NCI-H345 treated with DMSO at 0.1 percent for 48 hours (cell line): ENCODE measurements around the gene SCFD2.
"Not testable (repeated sequence)": the region's sequence is repeated elsewhere in the genome, so short reads cannot be mapped to it uniquely, and the experiment has no call there.

ENCODE experiments used
- DNase-seq: peaks from one replicate; lab custom pipeline; 2025; ENCODE audit not compliant: unreplicated experiment; lab: John Stamatoyannopoulos, UW

SCFD2 gene

DNA sequence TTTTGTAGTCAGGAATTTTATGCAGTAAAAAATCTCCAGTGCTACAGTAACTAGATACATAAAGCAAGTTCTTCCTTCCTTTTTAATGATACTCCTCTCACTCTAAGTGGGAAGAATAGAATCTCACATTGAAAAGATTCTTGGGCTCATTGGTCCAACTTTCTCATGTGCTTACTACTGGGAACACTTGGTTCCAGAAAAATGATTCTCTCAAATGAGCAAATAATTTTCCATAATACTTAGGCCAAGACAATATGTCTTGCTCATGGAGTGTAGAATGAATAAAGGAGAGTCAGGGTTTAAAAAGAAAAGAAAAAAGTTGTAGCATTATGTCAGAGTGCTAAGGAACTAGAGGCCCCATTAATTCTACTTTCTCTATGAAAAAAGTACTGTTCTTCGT is 306.0 kb downstream of the SCFD2 start:
- no peak for DNase-seq

DNA sequence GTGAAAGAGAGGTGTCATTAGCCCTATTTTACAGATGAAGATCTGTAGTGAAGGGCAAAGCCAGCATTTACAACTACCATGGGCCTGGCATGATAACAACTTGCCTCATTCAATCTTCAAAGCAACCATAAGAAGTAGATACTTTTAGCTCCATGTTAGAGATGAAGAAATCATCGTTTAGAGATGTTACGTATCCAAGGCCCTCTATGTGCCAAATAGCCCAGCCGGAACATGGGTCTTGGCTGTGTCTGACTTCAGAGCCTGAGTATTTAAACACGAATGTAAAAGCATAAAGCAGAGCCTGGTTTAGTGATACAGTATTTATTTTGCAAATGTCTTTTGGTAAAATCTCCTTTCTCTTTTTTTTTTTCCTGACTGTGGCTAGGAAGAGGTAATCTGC is 306.6 kb downstream of the SCFD2 start:
- no peak for DNase-seq

DNA sequence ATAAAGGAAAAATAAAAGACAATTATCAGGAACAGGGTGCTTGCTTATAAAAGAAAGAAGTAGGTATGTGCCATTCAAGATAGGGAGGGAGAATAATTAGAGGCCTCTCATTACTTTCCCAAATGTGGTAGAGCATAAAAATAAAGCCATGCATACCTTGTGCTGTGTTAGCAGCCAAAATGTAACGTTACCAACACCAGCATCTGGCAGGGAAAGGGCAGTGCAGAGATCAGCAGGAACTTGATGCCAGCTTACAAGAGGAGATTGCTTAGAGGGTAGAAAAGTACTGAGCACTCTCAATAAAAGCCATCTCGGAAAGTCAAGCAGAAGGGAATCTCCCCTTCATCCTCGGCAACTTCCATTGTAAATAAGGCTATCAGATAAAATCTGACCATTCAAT is 308.2 kb downstream of the SCFD2 start:
- no peak for DNase-seq

DNA sequence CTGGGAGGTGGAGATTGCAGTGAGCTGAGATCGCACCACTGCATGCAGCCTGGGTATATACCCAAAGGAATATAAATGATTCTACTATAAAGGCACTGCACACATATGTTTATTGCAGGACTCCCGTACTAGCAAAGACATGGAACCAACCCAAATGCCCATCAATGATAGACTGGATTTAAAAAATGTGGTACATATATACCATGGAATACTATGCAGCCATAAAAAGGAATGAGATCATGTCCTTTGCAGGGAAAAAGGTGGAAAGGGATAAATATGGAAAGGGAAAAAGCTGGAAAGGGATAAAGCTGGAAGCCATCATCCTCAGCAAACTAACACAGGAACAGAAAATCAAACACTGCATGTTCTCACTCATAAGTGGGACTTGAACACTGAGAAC is 308.8 kb downstream of the SCFD2 start:
- not testable (repeated sequence) for DNase-seq

DNA sequence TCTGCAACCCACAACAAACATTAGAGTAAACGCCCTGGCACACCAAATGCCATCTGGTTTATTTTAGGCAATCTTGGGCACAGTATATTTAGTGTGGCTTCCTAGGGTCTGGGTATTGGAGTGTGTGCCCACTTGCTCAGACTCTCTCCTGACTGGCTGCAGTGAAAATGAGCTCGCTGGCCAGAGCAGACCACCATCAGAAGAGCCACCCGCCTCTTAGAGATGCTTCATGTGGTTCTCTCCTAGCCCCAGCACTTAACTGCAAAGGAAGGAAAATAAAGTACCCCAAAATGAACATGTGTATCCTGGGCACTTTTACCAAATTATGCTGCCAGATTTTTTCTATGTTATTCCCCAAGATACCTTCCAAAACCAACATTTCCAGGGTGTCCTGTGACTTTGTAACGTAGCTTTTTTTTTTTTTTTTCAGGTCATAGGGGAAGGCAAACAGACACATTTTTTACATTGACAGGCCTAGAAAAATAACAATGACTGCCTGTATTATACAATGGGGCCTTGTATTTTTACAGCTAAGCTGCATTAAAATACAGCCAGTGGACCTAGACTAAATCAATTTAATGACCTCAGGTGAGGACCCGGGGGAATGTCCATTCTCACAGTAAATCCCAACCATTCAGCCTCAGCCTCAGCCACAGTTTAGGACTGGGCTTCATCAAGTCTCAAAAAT is 310.0 kb downstream of the SCFD2 start:
- DNase-seq: no peak

DNA sequence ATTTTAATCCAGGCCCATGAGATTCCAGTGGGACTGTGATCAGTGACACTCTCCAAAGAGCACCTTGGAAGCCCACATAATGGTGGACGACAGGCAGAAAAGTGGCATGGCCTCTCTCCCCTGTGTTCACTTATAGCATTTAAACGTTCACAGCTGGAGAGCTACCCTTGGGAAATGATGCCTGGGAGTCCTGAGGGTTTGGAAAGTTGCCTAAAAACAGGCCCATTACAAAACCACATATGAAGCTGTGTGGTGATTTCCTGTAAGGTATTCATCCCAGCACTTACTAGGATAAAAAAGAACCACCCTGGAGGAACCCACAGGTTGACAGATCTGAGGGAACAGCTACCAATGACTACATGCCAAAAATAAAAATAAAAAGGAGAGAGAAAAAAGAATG is 310.6 kb downstream of the SCFD2 start:
- no peak for DNase-seq

DNA sequence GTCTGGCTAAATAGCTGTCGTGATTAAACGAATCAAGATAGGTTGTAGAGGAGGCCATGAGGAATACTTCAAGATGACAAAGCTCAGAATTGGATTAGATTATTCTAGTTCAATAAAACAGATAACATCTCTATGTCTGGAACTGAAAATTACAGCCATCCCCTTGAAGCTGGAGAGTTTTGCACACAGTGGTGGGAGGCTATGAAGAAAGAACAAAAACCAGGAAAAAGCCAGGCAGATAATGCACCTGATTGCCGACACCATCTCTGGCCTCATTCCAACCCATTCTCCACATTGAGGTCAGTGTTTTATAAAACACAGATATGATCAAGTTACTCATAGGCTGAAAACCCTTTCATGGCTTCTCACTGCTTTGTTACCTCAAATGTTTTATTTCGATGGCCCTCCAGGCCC is 315.5 kb downstream of the SCFD2 start:
- DNase-seq: no peak

DNA sequence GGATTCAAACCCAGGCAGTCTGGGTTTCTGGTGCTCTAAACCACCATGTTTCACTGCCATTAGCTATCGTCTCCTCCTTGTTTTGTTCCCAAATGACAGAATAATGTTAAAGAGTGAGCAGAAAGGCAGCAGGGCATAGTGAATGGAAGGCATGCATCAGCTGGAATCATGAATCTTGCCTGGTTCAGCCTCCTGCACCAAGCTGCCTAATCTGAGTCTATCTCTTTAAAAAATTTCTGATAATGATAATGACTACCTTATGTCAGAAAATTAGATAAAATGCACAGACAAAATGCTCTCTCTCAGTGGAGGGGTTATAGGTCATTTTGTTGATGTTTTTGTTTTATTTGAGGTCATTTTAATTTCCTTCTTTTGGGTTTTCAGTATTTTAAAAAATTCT is 316.3 kb downstream of the SCFD2 start:
- no peak for DNase-seq

DNA sequence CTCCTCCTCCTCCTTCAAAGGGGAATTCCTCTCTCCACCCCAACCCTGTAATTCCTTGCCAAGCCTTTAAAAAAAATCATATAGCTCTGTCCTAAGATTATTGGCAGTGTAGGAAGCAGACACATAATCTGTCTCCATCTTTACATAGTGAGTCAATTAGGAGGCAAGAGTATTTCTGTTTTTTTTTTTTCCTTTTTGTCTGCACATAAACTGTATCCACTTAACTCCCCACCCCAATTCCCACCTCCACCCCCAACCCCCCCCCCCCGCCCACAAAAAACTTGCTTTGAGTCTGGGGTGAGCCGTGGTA is 321.3 kb downstream of the SCFD2 start:
- DNase-seq: no peak

DNA sequence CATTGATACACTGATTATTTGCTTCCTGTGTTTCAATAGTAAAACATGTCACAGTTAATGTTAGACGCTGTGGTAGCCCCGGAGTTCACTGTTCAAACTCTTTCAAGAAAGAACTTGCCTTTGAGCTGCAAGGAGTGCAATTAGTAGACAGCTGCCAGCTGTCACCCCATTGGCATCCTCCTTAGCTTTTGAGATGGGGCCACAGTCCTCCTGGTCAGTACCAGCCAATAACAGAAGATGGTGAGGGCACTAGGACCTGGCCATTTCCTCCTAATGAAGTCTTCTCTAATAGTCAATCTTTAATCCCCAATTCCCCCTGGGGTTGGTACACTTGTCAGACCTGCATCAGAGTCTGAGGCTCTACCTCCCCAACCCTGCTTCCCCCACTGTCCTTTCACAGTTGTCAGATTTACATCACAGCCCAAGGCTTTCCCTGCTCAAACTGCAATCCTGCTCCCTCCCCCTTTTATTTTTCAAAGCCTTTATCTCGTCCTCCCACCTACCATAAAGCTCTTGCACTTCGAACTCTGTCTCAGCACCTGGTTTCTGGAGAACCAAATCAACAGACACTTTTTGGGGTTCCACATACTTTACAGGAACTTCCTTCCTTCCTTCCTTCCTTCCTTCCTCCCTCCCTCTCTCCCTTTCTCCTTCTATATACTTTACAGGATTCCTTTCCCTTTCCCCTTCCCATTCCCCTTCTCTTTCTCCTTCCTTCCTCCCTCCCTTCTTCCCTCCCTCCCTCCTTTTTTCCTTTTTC is 321.8 kb downstream of the SCFD2 start:
- DNase-seq: no peak

DNA sequence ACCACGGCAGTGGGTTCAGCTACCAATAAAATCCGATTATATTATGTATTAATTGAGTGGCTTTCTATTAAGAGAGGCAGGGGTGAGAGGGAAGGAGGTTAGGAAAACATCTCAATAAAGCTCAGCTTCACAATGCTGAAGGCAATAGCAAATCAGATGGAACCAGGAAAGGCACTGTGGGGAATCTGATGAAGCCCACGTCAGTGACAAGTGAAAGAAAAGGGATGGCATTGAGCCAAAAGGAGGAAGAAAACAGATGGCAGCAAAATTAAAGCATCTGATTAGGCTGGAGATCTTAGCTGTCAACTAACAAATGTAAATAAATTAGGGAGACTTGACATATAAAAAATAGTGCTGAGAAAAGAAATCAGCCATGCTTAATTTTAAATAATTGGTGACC is 322.8 kb downstream of the SCFD2 start:
- no peak for DNase-seq

DNA sequence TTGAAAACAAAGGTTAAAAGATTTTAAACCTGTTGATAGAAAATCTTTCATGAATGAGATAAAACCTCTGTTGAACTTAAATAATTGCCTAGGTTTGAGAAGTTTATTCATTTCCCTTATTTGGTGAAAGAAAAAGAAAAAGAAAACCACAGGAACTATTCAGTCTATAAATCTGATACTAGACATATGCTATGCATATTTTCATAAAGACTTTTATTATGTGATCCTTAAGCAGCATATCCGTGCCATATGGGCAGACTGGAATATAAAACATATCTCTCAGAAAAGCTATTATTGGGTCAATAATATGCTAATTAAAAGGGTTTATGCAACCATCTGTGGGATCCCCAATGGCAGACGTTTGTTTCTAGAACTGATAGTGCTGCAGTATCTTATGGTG is 325.0 kb downstream of the SCFD2 start:
- no peak for DNase-seq

DNA sequence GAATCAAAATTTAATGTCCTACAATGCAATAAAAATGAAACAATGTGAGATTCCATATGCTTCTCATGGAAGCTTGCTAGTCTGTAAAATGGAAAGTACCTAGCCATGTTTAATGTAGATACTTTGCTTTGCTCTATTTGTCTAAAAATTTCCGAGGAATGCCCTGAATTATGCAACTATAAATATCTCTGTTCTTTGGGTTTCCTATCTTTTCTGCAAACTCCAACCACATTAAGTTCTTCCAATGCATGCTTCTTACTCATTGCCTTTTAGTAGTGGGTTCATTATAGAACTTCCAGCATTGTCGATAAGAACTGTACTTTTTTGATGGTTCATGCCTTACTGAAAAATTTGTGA is 325.4 kb downstream of the SCFD2 start:
- no peak for DNase-seq

DNA sequence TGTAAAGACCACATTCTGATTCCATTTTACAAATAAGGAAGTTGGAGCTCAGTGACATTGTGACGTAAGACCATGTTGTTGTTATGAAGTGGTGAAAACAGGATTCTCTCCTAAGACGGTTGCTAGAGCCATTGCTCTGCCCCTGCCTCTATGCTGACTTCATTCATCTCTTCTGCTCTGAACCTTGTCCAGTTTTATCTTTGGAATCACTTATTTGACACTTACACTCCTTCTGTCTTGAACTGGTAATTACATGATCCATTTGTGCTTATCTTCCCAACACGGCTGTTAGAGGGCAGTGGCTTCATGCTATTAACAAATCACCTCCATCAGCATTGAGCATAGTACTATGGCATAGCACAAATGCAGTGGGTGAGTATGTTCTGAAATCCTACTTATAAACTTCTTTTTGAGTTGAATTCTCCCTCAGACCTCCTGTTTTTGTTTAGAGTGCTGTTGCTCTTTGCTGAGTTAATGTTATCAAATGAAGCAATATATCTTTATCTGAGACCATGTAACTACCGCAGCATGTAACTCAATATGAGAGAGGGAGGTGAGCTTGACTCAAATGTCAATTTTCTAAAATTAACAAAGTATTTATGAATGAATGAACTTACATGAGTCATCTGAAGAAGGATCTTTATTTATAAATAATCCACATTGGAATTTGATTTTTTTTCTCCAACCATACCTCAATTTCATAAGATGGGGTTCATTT is 326.0 kb downstream of the SCFD2 start:
- DNase-seq: no peak

DNA sequence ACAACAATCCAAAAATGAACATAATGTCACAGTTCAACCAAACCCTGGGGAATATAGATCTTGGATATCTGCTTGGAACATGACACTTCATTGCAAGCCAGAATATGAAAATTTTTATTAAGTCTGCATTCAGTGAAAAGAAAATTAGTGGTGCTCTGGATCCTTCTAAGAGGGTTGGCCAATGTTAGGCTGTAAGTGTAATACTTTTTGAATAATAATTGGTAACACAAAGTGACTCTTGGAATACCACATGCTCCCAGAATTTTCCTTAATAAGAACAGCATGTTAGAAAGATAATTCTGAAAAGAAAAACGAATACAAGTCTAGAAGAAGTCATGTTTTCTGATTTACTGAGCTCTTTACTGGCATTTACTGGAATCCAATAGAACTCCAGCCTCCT is 328.0 kb downstream of the SCFD2 start:
- DNase-seq: no peak

DNA sequence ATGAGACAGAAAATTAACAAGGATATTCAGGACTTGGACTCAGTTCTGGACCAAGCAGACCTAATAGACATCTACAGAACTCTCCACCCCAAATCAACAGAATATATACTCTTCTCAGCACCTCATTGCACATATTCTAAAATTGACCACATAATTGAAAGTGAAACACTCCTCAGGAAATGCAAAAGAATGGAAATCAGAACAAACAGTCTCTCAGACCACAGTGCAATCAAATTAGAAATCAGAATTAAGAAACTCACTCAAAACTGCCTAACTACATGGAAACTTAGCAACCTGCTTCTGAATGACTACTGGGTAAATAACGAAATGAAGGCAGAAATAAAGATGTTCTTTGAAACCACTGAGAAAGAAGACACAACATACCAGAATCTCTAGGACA is 333.0 kb downstream of the SCFD2 start:
- not testable (repeated sequence) for DNase-seq

DNA sequence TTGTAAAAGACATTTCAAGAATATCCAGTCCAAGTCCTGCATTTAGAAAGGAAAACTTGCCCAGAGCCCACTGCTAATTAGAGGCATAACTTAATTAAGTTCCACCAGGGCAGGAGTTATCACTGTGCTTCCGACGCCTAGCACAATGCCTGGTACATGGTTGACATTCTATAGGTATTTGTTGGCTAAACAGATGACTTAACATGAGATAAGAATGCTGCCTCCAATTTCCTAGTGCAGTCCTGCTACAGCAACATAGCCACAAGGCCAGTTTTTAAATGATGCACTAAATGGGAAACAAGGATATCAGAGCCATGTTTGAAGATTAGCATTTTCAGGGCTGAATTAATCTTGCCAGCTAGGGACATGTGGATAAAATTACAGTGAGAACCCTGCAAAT is 339.6 kb downstream of the SCFD2 start:
- DNase-seq: no peak

DNA sequence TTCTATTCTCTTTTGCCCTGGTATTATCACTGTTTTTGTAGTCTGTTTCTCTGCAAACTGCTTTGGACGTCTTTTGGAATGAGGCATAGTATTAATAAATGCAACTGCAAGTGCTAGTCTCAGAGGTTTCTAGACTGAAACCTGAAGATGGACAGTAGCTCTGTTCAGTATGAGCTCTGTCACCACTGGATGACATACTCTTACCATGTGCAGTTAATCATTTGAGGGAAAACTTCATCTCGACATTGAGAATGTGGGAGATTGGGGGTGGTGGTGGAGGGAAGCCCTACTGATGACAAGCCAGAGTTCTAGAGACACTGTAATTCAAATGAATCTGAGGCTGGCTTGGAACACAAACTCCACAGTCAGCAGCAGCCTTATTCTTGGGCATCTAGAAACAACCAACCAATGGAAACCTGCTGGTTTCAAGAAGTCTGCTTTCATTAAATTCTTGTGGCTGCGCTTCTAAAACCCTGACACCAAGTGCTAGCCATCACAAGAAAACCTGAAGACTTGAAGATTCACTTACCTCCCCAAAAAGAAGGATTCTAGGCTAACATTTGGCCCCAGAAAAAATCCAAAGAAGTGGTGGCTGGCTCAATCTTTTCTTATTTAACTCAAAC is 342.1 kb downstream of the SCFD2 start:
- DNase-seq: no peak

DNA sequence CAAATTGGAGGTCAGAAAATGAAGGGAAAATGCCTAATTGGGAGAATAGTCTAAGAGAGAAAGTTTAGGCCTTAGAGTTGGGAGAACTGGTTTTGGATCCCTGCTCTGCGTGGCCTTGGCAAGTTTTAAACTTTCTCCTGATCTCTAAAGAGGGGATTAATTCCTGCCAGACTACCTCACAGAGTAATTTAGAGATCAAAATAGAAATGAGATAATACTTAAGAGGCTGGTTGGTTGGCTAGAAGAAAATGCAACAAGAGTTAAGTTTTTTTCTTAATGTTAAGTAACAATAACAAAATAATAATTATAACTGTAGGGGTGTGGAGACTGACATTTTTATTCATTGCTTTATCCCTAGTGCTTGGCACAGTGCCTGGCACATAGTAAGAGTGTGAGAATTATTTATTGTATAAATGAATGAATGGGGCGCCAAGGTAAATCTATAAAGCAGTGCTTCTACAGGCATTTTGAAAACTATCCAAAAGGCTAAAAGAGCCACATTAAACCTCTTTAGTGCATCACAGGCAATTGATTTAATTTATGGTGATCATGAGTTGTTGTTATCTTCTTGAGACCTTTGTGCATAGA is 343.3 kb downstream of the SCFD2 start:
- DNase-seq: no peak

DNA sequence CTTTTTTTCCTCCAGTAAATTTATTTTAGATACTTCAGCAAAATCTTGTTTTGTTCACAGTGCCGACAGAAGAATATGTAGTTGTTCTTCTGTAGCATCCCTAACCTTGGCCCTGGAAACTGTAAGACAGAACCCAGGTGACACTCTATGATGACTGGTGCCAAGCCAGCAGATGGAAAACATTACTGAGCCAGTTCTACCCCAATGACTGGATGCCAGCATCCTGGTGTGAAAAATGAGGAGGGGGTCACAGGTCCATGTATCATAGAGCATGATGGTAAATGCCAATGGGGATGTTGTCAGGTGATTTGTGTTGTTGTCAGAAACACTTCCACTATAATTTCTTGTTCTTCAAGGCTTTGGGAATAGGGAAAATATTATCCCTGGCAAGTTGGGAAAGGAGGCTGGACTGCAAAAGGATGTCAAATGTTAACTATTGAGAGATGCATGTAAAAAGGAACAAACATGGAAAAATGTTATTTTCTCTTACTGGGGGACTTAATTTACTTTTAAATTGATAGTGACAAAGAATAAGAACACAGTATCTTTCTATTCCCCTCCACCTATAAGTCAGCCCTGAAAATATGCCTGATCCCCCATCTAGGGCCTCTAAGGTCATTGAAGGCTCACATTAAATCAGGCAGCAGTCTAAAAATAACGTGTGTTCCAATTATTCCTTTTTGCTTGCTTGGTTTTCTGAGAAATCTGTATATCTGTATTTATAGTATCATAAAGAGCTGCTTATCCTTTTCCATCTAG is 343.9 kb downstream of the SCFD2 start:
- no peak for DNase-seq
